Loucy (cell line): Measurements from ENCODE around the gene RALB.

ENCODE experiments used
- H2AFZ ChIP-seq: fragments of 200-600 bp; sonication (generic); 2 replicates; pipeline ENCODE4 v1.6.0; 2016; ENCODE audit warnings: antibody characterized with exemption, mild to moderate bottlenecking, low read length, moderate library complexity
- H3F3A ChIP-seq: fragments of 200-600 bp; 2 replicates; pipeline ENCODE4 v1.6.0; 2016; ENCODE audit warnings: antibody characterized with exemption, low read depth, mild to moderate bottlenecking
- H3K27me3 ChIP-seq: fragments of 200-600 bp; sonication (generic); 2 replicates; pipeline ENCODE4 v1.6.1; 2014; ENCODE audit warnings: low read length, mild to moderate bottlenecking; ENCODE audit not compliant: insufficient read depth, poor library complexity, severe bottlenecking
- H3K36me3 ChIP-seq: fragments of 200-600 bp; sonication (generic); 2 replicates; pipeline ENCODE4 v1.6.1; 2016; ENCODE audit warnings: low read length; ENCODE audit not compliant: insufficient read depth
- H3K4me1 ChIP-seq: fragments of 200-600 bp; sonication (generic); 2 replicates; pipeline ENCODE4 v1.5.1; 2014; ENCODE audit warnings: low read length, mild to moderate bottlenecking; ENCODE audit not compliant: insufficient read depth, poor library complexity, severe bottlenecking
- H3K4me2 ChIP-seq: fragments of 200-600 bp; sonication (generic); 2 replicates; pipeline ENCODE4 v1.6.0; 2014; ENCODE audit warnings: antibody characterized with exemption, low read length, low read depth, mild to moderate bottlenecking; ENCODE audit not compliant: poor library complexity, severe bottlenecking
- H3K4me3 ChIP-seq: fragments of 200-600 bp; sonication (generic); 2 replicates; pipeline ENCODE4 v1.5.1; 2014; ENCODE audit warnings: low read length, mild to moderate bottlenecking, mixed read lengths; ENCODE audit not compliant: poor library complexity, severe bottlenecking
- H3K79me2 ChIP-seq: fragments of 200-600 bp; sonication (generic); 2 replicates; pipeline ENCODE4 v1.6.1; 2014; ENCODE audit warnings: low read length; ENCODE audit not compliant: insufficient read depth
- H3K9ac ChIP-seq: fragments of 200-600 bp; sonication (generic); 2 replicates; pipeline ENCODE4 v1.6.0; 2014; ENCODE audit warnings: mild to moderate bottlenecking, low read depth, low read length, moderate library complexity; ENCODE audit not compliant: poor library complexity, severe bottlenecking
- H3K9me2 ChIP-seq: fragments of 200-600 bp; sonication (generic); replicated peaks from 2 replicates; pipeline ENCODE4 v1.6.1; 2016; ENCODE audit warnings: low read depth, low read length, mixed read lengths
- H3K9me3 ChIP-seq: fragments of 200-600 bp; sonication (generic); 2 replicates; pipeline ENCODE4 v1.6.1; 2014; ENCODE audit warnings: mild to moderate bottlenecking, antibody characterized with exemption, low read length, low read depth; ENCODE audit not compliant: insufficient read depth
- H4K20me1 ChIP-seq: fragments of 200-600 bp; sonication (generic); 2 replicates; pipeline ENCODE4 v1.6.0; 2014; ENCODE audit warnings: antibody characterized with exemption, low read length, mild to moderate bottlenecking; ENCODE audit not compliant: insufficient read depth, poor library complexity, severe bottlenecking
- CTCF ChIP-seq: fragments of 200-600 bp; sonication (generic); conservative IDR thresholded peaks from 2 replicates; pipeline ENCODE4 v1.5.1; 2014; ENCODE audit warnings: mild to moderate bottlenecking, antibody characterized with exemption, low read length
- EZH2phosphoT487 ChIP-seq: fragments of 200-600 bp; IDR thresholded peaks from 2 replicates; pipeline ENCODE4 v1.6.1; 2018; ENCODE audit warnings: antibody characterized with exemption, mild to moderate bottlenecking, moderate library complexity, borderline replicate concordance

Gene RALB

DNA sequence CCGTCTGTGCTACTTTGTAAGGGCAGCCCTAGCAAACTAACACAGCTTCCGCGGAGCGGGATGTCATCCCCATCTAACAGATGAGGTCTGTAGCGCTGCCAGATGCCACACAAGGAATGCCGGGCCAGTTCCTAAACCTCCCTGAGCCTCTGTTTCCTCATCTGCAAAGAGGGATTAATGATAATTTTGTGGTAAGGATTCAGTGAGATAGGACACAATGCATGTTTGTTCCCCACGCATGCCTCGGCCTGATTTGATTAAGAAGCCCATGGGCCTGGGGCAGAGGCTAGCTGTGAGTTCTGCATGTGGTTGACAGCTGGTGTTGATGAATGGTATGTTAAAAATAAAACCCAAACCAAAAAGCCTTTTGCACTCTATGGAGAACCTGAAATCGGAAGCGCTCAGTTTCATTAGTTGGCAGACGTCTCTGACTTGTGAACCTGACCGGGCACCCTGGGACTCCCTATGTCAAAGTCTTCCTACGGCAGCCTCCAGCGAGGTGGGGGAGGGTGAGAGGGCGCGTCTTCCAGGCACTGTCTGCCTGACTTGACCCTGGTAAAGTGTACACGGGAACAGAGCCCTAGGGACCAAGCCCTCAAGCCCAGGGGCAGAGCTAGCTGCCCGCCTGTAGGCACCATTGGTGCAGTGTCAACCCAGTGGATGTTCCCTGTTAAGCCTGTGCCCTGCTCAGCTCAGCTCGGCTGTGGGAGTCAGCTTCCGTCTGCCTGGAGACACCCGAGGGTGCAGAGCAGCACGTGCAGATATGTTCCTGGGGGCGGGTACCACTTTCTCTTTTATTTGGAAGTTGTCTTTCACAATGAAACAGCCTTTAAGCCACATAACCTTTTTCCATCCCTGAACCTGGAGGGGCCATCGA, 78.5 kb downstream of the RALB start:
- no peaks in the 10 kb centered on the region for H3K79me2 ChIP-seq
- no peaks in the 10 kb centered on the region for H3F3A ChIP-seq
- H2AFZ ChIP-seq, result no peak overlapping the region
- H3K9me3 ChIP-seq, result no peaks in the 10 kb centered on the region
- TF ChIP-seq EZH2phosphoT487 (no peak), CTCF (no peak)
- no peak overlapping the region for H3K4me2 ChIP-seq
- no peak overlapping the region for H3K4me3 ChIP-seq
- H3K9ac ChIP-seq, result no peak overlapping the region
- H3K4me1 ChIP-seq, result no peaks in the 10 kb centered on the region
- no peaks in the 10 kb centered on the region for H4K20me1 ChIP-seq
- H3K9me2 ChIP-seq, result no peaks in the 10 kb centered on the region
- no peaks in the 10 kb centered on the region for H3K36me3 ChIP-seq
- no peaks in the 10 kb centered on the region for H3K27me3 ChIP-seq

- H3F3A ChIP-seq, result no peaks in the 10 kb centered on the region
- no peak overlapping the region for H3K9ac ChIP-seq
- no peaks in the 10 kb centered on the region for H4K20me1 ChIP-seq
- H3K4me2 ChIP-seq, result no peak overlapping the region
- no peaks in the 10 kb centered on the region for H3K4me1 ChIP-seq
- no peaks in the 10 kb centered on the region for H3K9me2 ChIP-seq
- H3K4me3 ChIP-seq, result no peak overlapping the region
- H3K27me3 ChIP-seq, result no peaks in the 10 kb centered on the region
- H2AFZ ChIP-seq, result no peak overlapping the region
- no peaks in the 10 kb centered on the region for H3K79me2 ChIP-seq
- no peaks in the 10 kb centered on the region for H3K36me3 ChIP-seq
- H3K9me3 ChIP-seq, result no peaks in the 10 kb centered on the region
- TF ChIP-seq EZH2phosphoT487 (no peak), CTCF (no peak)
Measured at GRCh38 chr2:120331903-120332302, 79.3 kb downstream of the RALB start.

DNA sequence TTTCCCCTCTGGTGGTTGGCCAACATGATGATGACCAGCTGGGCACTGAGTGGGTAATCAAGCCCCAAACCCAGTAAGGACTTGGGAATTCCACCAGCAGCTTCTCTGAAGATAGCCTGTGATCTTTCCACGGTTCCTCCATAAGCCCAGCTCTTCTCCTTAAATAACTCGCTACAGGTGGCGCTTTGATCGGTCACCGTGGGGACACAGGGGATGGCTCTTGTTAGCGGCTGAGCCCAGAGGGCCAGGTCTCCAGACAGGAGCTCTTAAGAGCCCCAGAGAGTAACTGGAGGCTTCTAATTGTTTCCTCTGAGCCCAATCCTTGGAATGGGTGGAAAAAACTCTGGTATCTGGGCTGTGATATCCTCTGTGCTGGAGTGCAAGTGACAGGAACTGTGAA, 79.7 kb downstream of the RALB start:
- TF ChIP-seq EZH2phosphoT487, result no peak
- TF ChIP-seq CTCF, result no peak
- Histone ChIP-seq H3K9me3 (no peaks in the 10 kb centered on the region), H3K4me2 (no peak overlapping the region), H2AFZ (no peak overlapping the region), H3K36me3 (no peaks in the 10 kb centered on the region), H3K79me2 (no peaks in the 10 kb centered on the region), H4K20me1 (no peaks in the 10 kb centered on the region), H3K9me2 (no peaks in the 10 kb centered on the region), H3K4me1 (no peaks in the 10 kb centered on the region), H3F3A (no peaks in the 10 kb centered on the region), H3K9ac (no peak overlapping the region), H3K4me3 (no peak overlapping the region), H3K27me3 (no peaks in the 10 kb centered on the region)
